Endodermal cell (in vitro differentiated cells): ENCODE results near the gene SAMD11. TPM values are rescaled to one million over a fixed set of nuclear protein-coding genes. Genes with fewer than 3 reads are reported as not detected.

Experiments
- DNase-seq: peaks from one replicate; pipeline ENCODE4 v3.0.0-alpha.2; 2017
- H3K27ac ChIP-seq: 2 replicates; pipeline ENCODE4 v1.5.1; 2013; ENCODE audit warnings: mild to moderate bottlenecking, low read depth, low read length, moderate library complexity
- H3K27me3 ChIP-seq: 2 replicates; pipeline ENCODE4 v1.6.1; 2013; ENCODE audit warnings: mild to moderate bottlenecking, low read length, moderate library complexity; ENCODE audit not compliant: insufficient read depth, control insufficient read depth, poor library complexity, severe bottlenecking
- H3K36me3 ChIP-seq: 2 replicates; pipeline ENCODE4 v1.7.0; 2013; ENCODE audit warnings: mild to moderate bottlenecking, low read length, moderate library complexity; ENCODE audit not compliant: control insufficient read depth, insufficient read depth
- H3K4me1 ChIP-seq: one replicate; pipeline ENCODE4 v1.7.0; 2013; ENCODE audit warnings: low read length; ENCODE audit not compliant: control insufficient read depth, insufficient read depth
- H3K4me3 ChIP-seq: 2 replicates; pipeline ENCODE4 v1.5.1; 2013; ENCODE audit warnings: mild to moderate bottlenecking, low read length, moderate library complexity
- H3K9ac ChIP-seq: 2 replicates; pipeline ENCODE4 v1.6.1; 2013; ENCODE audit warnings: mild to moderate bottlenecking, low read length, moderate library complexity; ENCODE audit not compliant: poor library complexity, severe bottlenecking; ENCODE audit errors: extremely low read depth
- H3K9me3 ChIP-seq: 2 replicates; pipeline ENCODE4 v1.6.1; 2013; ENCODE audit warnings: mild to moderate bottlenecking, low read length, moderate library complexity; ENCODE audit not compliant: control insufficient read depth
- H3K27ac Mint-ChIP-seq: 2 replicates; pipeline ENCODE4 v1.8.0; 2020; ENCODE audit warnings: mixed read lengths
- H3K27me3 Mint-ChIP-seq: 2 replicates; pipeline ENCODE4 v1.8.0; 2021; ENCODE audit warnings: mild to moderate bottlenecking, mixed read lengths; ENCODE audit not compliant: insufficient read depth
- H3K36me3 Mint-ChIP-seq: 2 replicates; pipeline ENCODE4 v1.8.0; 2020; ENCODE audit warnings: low read depth, mixed read lengths
- H3K4me1 Mint-ChIP-seq: 2 replicates; pipeline ENCODE4 v1.8.0; 2020; ENCODE audit warnings: mixed read lengths
- H3K4me3 Mint-ChIP-seq: 2 replicates; pipeline ENCODE4 v1.8.0; 2020; ENCODE audit warnings: mild to moderate bottlenecking, moderate library complexity, mixed read lengths
- H3K9me3 Mint-ChIP-seq: 2 replicates; pipeline ENCODE4 v1.8.0; 2020; ENCODE audit warnings: mild to moderate bottlenecking, mixed read lengths
- WGBS, 2 experiments: methylation state at CpG; one replicate each; pipeline versions ENCODE4 v1.1.5 to v1.1.7; 2013; ENCODE audit warnings: missing lambda C conversion rate in 2 of 2, mixed read lengths in 1 of 2; ENCODE audit not compliant: insufficient coverage in 1 of 2, insufficient read length in 1 of 2; 5-methylcytosine and 5-hydroxymethylcytosine counted together
- total RNA-seq, 2 donors: library from RNA; stranded (reverse); fragmentation: NEBNext Ultra II Directional in 1 of 2; extraction: Animal tissue kit (Norgen Biotek cat#: 25700) in 1 of 2; gene quantifications; 2 replicates in 1 of 2; 3 replicates in 1 of 2; pipeline ENCODE4 v1.2.1, GENCODE V29; 2021
- TF ChIP-seq, protein P1 (sequence below): fragments of 200-600 bp; sonication (generic); conservative IDR thresholded peaks from 2 replicates; pipeline ENCODE4 v1.5.0; 2021; ENCODE audit warnings: antibody characterized with exemption, mild to moderate bottlenecking

SAMD11 gene
- total RNA-seq, 2 donors from 2014 or later: 152 to 156 TPM

- no peak overlapping the region for H3K27ac Mint-ChIP-seq
- H3K27ac ChIP-seq: no peak overlapping the region
- H3K9me3 Mint-ChIP-seq: no peaks in the 10 kb centered on the region
- H3K27me3 ChIP-seq: peaks cover 46% of the 10 kb centered on the region
- DNase-seq: no peak
- no peaks in the 10 kb centered on the region for H3K9me3 ChIP-seq
- peaks cover 29% of the 10 kb centered on the region for H3K27me3 Mint-ChIP-seq
- no peaks in the 10 kb centered on the region for H3K4me1 ChIP-seq
- TF ChIP-seq, protein P1, sequence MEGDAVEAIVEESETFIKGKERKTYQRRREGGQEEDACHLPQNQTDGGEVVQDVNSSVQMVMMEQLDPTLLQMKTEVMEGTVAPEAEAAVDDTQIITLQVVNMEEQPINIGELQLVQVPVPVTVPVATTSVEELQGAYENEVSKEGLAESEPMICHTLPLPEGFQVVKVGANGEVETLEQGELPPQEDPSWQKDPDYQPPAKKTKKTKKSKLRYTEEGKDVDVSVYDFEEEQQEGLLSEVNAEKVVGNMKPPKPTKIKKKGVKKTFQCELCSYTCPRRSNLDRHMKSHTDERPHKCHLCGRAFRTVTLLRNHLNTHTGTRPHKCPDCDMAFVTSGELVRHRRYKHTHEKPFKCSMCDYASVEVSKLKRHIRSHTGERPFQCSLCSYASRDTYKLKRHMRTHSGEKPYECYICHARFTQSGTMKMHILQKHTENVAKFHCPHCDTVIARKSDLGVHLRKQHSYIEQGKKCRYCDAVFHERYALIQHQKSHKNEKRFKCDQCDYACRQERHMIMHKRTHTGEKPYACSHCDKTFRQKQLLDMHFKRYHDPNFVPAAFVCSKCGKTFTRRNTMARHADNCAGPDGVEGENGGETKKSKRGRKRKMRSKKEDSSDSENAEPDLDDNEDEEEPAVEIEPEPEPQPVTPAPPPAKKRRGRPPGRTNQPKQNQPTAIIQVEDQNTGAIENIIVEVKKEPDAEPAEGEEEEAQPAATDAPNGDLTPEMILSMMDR: no peak
- no peak overlapping the region for H3K4me3 Mint-ChIP-seq
- no peak overlapping the region for H3K9ac ChIP-seq
- H3K4me1 Mint-ChIP-seq: no peaks in the 10 kb centered on the region
- H3K36me3 ChIP-seq: no peaks in the 10 kb centered on the region
- no peak overlapping the region for H3K4me3 ChIP-seq
- H3K36me3 Mint-ChIP-seq: peaks cover 6% of the 10 kb centered on the region
- WGBS, 2 experiments: 84 to 88% methylated on average over 7 to 23 of the region's 23 CpGs
Observed at GRCh38 chr1:967466-968343, 44.0 kb downstream of the SAMD11 start.

DNA sequence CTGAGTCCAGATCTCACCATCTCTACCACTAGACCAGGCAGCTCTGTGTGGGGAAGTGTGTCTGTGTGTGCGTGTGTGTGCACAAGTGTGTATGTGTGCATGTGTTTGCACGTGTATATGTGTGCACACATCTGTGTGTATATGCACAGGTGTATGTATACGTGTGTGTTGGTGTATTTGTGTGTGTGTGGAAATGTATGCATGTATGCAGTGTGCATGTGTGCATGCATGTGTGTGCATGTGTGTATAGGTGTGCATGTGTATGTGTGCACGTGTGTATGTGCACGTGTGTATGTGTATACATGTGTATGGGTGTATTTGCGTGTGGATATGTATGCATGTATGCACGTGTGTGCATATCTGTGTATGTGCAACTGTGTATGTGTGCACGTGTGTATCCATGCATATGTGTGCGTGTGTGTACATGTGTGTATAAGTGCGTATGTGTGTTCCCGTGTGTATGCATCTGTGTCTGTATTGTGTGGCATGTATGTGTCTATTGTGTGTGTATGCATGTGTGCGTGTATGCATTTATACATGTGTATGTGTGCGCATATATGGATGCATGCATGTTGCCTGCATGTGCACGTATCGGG, 45.6 kb downstream of the SAMD11 start:
- Histone ChIP-seq H3K4me3 (no peak overlapping the region), H3K27ac (no peak overlapping the region), H3K9me3 (no peaks in the 10 kb centered on the region), H3K36me3 (no peaks in the 10 kb centered on the region), H3K9ac (no peak overlapping the region), H3K27me3 (peaks cover 47% of the 10 kb centered on the region), H3K4me1 (no peaks in the 10 kb centered on the region)
- 82 to 85% methylated on average over 13 to 15 of the region's 15 CpGs for WGBS, 2 experiments
- no peak overlapping the region for H3K4me3 Mint-ChIP-seq
- TF ChIP-seq, protein P1: no peak
- no peaks in the 10 kb centered on the region for H3K9me3 Mint-ChIP-seq
- no peak for DNase-seq
- no peak overlapping the region for H3K27ac Mint-ChIP-seq
- H3K4me1 Mint-ChIP-seq: no peaks in the 10 kb centered on the region
- H3K36me3 Mint-ChIP-seq: peaks cover 3% of the 10 kb centered on the region
- H3K27me3 Mint-ChIP-seq: peaks cover 34% of the 10 kb centered on the region

DNA sequence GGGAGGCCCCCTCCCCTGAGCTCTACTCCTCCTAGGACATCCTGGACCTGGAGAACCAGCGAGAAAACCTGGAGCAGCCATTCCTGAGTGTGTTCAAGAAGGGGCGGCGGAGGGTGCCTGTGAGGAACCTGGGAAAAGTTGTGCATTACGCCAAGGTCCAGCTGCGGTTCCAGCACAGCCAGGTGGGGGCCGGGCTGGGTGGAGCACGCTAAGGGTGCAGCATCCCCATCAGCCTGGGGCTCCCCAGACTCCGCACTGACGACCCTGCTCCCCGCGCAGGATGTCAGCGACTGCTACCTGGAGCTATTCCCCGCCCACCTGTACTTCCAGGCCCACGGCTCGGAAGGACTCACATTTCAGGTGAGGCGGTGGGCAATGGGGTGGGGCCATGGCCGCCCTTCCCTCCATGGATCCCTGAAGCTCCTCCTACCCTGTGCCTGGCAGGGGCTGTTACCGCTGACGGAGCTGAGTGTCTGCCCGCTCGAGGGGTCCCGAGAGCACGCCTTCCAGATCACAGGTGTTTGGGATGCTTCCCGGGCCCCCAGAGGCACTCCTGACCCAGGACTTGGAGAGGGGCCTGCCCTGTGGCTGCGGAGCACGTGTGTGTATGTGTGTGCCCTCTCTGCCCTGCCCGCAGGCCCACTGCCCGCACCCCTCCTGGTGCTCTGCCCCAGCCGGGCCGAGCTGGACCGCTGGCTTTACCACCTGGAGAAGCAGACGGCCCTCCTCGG, 46.7 kb downstream of the SAMD11 start:
- Histone ChIP-seq H3K27ac (no peak overlapping the region), H3K36me3 (no peaks in the 10 kb centered on the region), H3K4me3 (no peak overlapping the region), H3K9me3 (no peaks in the 10 kb centered on the region), H3K27me3 (peaks cover 58% of the 10 kb centered on the region), H3K4me1 (no peaks in the 10 kb centered on the region), H3K9ac (no peak overlapping the region)
- 69 to 79% methylated on average over 19 to 33 of the region's 33 CpGs for WGBS, 2 experiments
- DNase-seq: peak; percentile 76
- Mint-ChIP-seq H3K4me1 (no peaks in the 10 kb centered on the region), H3K36me3 (peaks cover 3% of the 10 kb centered on the region), H3K9me3 (no peaks in the 10 kb centered on the region), H3K27ac (no peak overlapping the region), H3K4me3 (no peak overlapping the region), H3K27me3 (peaks cover 39% of the 10 kb centered on the region)
- TF ChIP-seq, protein P1: no peak
